Thyroid gland (tissue), 4 donors: ENCODE results near the gene METTL4. TPM values are rescaled to one million over a fixed set of nuclear protein-coding genes. Genes with fewer than 3 reads are reported as not detected.

ENCODE experiments used
- DNase-seq, 2 donors: peaks; one replicate each; pipeline ENCODE4 v3.0.0-alpha.2; 2019
- H3K27ac ChIP-seq, 3 donors: fragments of 200-600 bp; sonication (generic); 1 replicate in 2 of 3; 2 replicates in 1 of 3; pipeline ENCODE4 v1.5.1; 2016 to 2019; ENCODE audit warnings: mild to moderate bottlenecking in 1 of 3, moderate library complexity in 1 of 3
- H3K27me3 ChIP-seq: fragments of 200-600 bp; sonication (generic); one replicate; pipeline ENCODE4 v1.5.1; 2019
- H3K36me3 ChIP-seq, 2 donors: fragments of 200-600 bp; sonication (generic); one replicate each; pipeline ENCODE4 v1.5.1; 2016 to 2019
- H3K4me1 ChIP-seq, 2 donors: fragments of 200-600 bp; sonication (generic); one replicate each; pipeline ENCODE4 v1.5.1; 2017 to 2019
- H3K4me3 ChIP-seq, 3 donors: fragments of 200-600 bp; sonication (generic); replicated peaks in 1 of 3; 1 replicate in 2 of 3; 2 replicates in 1 of 3; pipeline ENCODE4 v1.5.1; 2016; ENCODE audit warnings: mild to moderate bottlenecking in 1 of 3
- H3K9me3 ChIP-seq: fragments of 200-600 bp; sonication (generic); one replicate; pipeline ENCODE4 v1.5.1; 2017
- POLR2A ChIP-seq, 2 donors: fragments of 450-650 bp; IDR thresholded peaks; one replicate each; pipeline ENCODE4 v1.6.1; 2017; ENCODE audit warnings: antibody characterized with exemption in 2 of 2, mild to moderate bottlenecking in 2 of 2, moderate library complexity in 1 of 2
- WGBS, 2 donors: methylation state at CpG; one replicate each; pipeline ENCODE4 v1.1.5; 2017; 5-methylcytosine and 5-hydroxymethylcytosine counted together
- intact Hi-C: fragments of 100-400 bp; cut with DNase I; formaldehyde crosslinking; loops from one replicate; pipeline ENCODE4 v1.15.1; 2023
- small RNA-seq: library from RNA; depleted of rRNA; stranded (forward); fragments of <200 nt; gene quantifications from one replicate; pipeline ENCODE3, GENCODE V24; 2016
- total RNA-seq, 4 donors: library from RNA; depleted of rRNA; stranded (reverse); fragments of >200 nt; gene quantifications; one replicate each; pipeline ENCODE4 v1.2.3, GENCODE V29; 2016
- TF ChIP-seq, protein P1 (sequence below), 6 experiments: fragments of 200-600 bp in 3 of 6; fragments of 450-650 bp in 3 of 6; sonication (generic) in 3 of 6; IDR thresholded peaks; one replicate each; pipeline ENCODE4 v1.5.1; 2016 to 2019; ENCODE audit warnings: antibody characterized with exemption in 6 of 6, mild to moderate bottlenecking in 2 of 6, inconsistent platforms in 1 of 6, moderate library complexity in 1 of 6

METTL4 gene
- total RNA-seq, 4 donors from 2014 or later, result 9.9 to 21.8 (median 16.5) TPM

DNA sequence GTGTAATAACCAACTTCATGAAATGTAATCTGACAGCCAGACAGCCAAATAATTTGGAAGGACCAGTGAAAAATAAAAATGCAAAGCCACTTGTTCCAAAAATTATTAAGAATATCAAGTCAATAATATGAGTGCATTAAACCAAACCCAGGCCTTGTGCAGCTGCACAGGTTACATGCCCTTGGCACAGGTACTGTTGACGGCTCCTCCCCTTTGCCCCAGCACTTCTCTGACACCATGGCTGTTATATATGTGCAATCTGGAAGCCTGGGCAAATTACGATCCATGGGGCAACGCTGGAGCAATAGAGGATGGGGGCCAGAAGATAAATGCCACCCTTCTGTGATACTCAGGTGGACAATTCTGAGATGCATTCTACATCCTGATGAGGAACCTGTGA lies 68.9 kb downstream of the METTL4 start:
- H3K4me3 ChIP-seq, result no peak overlapping the region
- intact Hi-C loops, result no loop called here
- no peaks in the 10 kb centered on the region for H3K4me1 ChIP-seq
- no peaks in the 10 kb centered on the region for H3K27me3 ChIP-seq
- DNase-seq, result no peak
- WGBS, 2 donors, result 74 to 95% methylated on average over 3 of the region's 3 CpGs
- TF ChIP-seq, protein P1, sequence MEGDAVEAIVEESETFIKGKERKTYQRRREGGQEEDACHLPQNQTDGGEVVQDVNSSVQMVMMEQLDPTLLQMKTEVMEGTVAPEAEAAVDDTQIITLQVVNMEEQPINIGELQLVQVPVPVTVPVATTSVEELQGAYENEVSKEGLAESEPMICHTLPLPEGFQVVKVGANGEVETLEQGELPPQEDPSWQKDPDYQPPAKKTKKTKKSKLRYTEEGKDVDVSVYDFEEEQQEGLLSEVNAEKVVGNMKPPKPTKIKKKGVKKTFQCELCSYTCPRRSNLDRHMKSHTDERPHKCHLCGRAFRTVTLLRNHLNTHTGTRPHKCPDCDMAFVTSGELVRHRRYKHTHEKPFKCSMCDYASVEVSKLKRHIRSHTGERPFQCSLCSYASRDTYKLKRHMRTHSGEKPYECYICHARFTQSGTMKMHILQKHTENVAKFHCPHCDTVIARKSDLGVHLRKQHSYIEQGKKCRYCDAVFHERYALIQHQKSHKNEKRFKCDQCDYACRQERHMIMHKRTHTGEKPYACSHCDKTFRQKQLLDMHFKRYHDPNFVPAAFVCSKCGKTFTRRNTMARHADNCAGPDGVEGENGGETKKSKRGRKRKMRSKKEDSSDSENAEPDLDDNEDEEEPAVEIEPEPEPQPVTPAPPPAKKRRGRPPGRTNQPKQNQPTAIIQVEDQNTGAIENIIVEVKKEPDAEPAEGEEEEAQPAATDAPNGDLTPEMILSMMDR (IDR thresholded peaks at IDR 0.05), result no peak
- no peak for TF ChIP-seq POLR2A (IDR thresholded peaks at IDR 0.05)
- H3K27ac ChIP-seq, result no peak overlapping the region
- no peaks in the 10 kb centered on the region for H3K9me3 ChIP-seq
- H3K36me3 ChIP-seq, result no peaks in the 10 kb centered on the region

DNA sequence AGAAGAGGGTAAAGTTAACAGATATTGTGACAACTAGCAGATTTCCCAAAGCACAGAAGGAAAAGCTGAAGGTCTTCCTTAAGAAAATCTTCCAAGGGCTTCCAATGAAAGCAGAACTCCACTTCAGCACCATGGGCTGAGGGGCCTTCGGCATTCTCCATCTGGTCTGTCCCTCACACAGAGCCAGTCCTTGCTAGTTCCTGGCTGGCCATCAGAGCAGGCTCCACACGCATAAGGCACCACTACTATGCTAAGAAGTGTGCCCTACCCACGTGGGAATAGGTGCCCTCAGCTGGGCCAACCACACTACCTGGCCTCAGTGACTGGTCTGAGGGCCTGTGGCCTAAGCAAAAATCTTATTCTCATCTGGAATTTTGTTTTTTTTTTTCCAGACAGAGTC lies 73.5 kb downstream of the METTL4 start:
- Histone ChIP-seq H3K27me3 (no peaks in the 10 kb centered on the region), H3K4me1 (no peaks in the 10 kb centered on the region), H3K9me3 (no peaks in the 10 kb centered on the region), H3K36me3 (no peaks in the 10 kb centered on the region), H3K4me3 (no peak overlapping the region), H3K27ac (no peak overlapping the region)
- DNase-seq, result no peak
- 49 to 66% methylated on average over 3 of the region's 3 CpGs for WGBS, 2 donors
- TF ChIP-seq POLR2A (IDR thresholded peaks at IDR 0.05), result no peak
- TF ChIP-seq, protein P1 (IDR thresholded peaks at IDR 0.05), result no peak
- intact Hi-C loops, result no loop called here

DNA sequence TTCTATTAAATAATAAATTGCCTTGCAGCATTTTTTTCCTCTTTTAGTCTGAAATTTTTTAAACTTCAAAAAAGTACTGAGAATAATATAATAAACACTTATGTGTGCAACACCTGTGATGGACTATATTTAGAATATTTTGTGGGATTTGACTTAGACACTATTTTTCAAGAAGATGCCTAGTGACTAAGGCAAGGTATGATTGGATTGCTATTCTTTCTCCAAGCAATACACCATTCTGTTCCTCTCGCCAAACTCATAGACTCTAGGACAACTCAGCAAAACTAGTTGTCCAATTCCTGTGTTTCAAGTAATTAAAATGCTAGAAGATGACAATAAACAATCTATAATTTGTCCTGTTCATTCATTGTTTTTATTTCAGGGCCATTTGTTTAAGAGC lies 75.9 kb downstream of the METTL4 start:
- no peaks in the 10 kb centered on the region for H3K36me3 ChIP-seq
- H3K4me3 ChIP-seq, result no peak overlapping the region
- no peak overlapping the region for H3K27ac ChIP-seq
- WGBS, 2 donors, result 93 to 97% methylated on average over 1 of the region's 1 CpG
- no peak for DNase-seq
- intact Hi-C loops, result no loop called here
- H3K4me1 ChIP-seq, result no peaks in the 10 kb centered on the region
- no peaks in the 10 kb centered on the region for H3K27me3 ChIP-seq
- H3K9me3 ChIP-seq, result no peaks in the 10 kb centered on the region
- TF ChIP-seq, protein P1 (IDR thresholded peaks at IDR 0.05), result no peak
- no peak for TF ChIP-seq POLR2A (IDR thresholded peaks at IDR 0.05)

DNA sequence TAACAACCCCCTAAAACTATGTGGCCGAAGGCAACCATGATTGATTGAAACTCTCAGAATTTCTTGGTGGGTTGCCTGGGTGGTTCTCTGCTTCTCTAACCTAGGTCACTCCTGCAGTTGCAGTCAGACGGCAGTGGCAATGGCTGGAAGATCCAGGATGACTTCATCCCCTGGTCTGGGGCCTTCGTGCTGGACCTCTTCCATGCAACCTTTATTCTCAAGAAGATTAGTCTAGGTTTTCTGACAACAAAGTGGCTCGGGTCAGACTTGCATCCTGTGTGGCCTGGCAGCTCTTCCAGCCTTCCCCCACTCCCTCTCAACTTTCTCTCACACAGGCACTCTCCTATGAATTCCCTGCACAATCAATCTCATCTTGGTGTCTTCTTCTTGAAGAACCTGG lies 76.4 kb downstream of the METTL4 start:
- 69 to 72% methylated on average over 4 of the region's 4 CpGs for WGBS, 2 donors
- no peaks in the 10 kb centered on the region for H3K4me1 ChIP-seq
- intact Hi-C loops, result no loop called here
- no peaks in the 10 kb centered on the region for H3K27me3 ChIP-seq
- TF ChIP-seq, protein P1 (IDR thresholded peaks at IDR 0.05), result no peak
- no peak for TF ChIP-seq POLR2A (IDR thresholded peaks at IDR 0.05)
- no peaks in the 10 kb centered on the region for H3K36me3 ChIP-seq
- H3K27ac ChIP-seq, result no peak overlapping the region
- no peaks in the 10 kb centered on the region for H3K9me3 ChIP-seq
- no peak overlapping the region for H3K4me3 ChIP-seq
- no peak for DNase-seq

Small RNAs within 50 kb of the gene (small RNA-seq; reads per million reads assigned to genes)
- gene RF00019 (not detected), gene RF01233 (not detected)

Other genes starting within 250 kb of the METTL4 start
- 1 to 10 TPM in 1 of 4 donors, under 1 TPM in 2, not detected in 1; 0.33 to 1.4 (median 0.81) TPM for gene NDC80, start 52 bp upstream of the METTL4 start, total RNA-seq
- 100 to 1,000 TPM in 1 of 4 donors, 10 to 100 TPM in 3; 70.7 to 125 (median 76.8) TPM for gene SMCHD1, start 84.2 kb upstream of the METTL4 start, total RNA-seq